GM10266 (cell line): ENCODE measurements around the gene SDK1.

Experiments used
- DNase-seq: peaks from one replicate; pipeline ENCODE4 v3.0.0; 2012; ENCODE audit errors: extremely low spot score
- TF ChIP-seq, protein P1 (sequence below): IDR thresholded peaks from 2 replicates; pipeline ENCODE4 v1.5.1; 2012; ENCODE audit warnings: mild to moderate bottlenecking, low read depth; ENCODE audit not compliant: control insufficient read depth, insufficient read depth; ENCODE audit errors: missing control alignments

Gene SDK1

DNA sequence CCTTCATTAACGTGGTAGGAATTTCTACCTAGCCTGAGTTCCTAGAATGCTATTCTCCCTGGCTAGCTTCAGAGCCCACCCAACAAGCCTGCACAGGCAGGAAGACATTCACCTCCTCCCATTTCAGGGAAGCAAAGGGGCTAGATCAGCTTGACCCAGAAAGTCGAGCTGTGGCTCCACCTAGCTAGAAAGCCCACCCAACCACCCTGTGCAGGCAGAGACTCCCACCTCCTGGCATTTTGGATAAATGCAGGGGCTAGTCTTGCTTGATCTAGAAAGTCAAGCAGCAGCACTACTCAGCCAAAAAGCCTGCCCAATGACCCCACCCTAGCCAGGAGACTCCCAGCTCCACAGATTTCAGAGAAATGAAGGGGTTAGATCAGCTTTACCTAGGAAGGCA is 479.5 kb downstream of the SDK1 start:
- TF ChIP-seq, protein P1, sequence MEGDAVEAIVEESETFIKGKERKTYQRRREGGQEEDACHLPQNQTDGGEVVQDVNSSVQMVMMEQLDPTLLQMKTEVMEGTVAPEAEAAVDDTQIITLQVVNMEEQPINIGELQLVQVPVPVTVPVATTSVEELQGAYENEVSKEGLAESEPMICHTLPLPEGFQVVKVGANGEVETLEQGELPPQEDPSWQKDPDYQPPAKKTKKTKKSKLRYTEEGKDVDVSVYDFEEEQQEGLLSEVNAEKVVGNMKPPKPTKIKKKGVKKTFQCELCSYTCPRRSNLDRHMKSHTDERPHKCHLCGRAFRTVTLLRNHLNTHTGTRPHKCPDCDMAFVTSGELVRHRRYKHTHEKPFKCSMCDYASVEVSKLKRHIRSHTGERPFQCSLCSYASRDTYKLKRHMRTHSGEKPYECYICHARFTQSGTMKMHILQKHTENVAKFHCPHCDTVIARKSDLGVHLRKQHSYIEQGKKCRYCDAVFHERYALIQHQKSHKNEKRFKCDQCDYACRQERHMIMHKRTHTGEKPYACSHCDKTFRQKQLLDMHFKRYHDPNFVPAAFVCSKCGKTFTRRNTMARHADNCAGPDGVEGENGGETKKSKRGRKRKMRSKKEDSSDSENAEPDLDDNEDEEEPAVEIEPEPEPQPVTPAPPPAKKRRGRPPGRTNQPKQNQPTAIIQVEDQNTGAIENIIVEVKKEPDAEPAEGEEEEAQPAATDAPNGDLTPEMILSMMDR: no peak
- no peak for DNase-seq

DNA sequence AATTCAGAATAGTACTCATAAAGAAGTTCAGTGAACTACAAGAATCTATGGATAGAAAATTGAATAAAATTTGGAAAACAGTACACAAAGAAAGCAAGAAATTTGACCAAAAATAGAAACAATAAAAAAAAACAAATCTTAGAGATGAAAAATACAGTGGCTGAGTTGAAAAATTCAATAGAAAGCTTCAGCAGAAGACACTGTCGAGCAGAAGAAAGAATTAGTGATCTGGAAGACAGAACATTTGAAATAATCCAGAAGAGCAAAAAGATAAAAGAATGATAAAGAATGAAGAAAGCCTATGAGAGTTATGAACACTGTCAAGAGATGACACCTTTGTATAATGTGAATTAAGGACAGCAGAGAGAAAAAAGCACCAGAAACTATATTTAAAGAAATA is 480.6 kb downstream of the SDK1 start:
- no peak for DNase-seq
- TF ChIP-seq, protein P1: no peak

DNA sequence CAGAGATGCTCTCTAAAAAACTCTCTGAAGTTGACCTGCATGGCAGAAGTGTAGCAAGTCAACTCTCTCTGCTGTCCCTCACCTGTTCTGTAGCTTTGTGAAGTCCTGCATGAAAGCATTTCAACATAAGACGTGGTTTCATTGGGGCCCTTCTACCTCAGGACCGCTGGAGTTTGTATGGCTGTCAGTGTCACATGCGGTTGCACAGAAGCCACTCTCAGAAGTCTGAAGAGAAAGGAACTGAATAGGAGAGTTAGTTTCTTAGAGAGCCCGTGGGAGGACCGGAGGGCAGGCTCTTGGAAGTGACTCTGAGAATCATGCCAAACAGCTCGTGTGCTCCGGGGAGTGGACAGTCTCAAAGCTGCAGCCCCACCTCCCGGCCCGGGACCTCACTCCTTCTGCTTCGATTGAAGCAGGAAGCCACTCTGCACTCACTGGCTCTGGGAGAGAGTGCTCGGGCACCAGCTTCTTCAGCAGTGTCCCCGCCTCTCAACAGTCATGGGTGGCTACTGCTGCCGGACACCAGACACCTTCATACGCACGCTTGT is 486.7 kb downstream of the SDK1 start:
- TF ChIP-seq, protein P1: no peak
- DNase-seq: no peak

DNA sequence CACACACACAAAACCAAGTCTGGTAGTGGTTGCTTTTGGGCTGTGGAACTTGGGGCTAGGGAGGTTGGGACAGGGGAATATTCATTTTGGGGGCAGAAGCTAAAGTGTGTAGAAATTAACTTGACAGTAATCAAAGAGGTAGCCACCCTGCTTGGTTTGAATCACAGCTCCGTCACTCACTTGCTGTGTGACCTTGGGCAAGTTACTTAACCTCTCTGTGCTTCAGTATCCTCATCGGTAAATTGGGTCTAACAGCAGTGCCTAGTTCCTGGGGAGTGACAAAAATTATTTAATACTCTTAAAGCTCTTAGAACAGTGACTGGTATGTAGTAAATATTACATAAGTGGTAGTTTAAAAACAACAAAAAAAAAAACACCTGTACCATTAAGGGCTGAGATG is 489.8 kb downstream of the SDK1 start:
- TF ChIP-seq, protein P1: no peak
- DNase-seq: no peak

DNA sequence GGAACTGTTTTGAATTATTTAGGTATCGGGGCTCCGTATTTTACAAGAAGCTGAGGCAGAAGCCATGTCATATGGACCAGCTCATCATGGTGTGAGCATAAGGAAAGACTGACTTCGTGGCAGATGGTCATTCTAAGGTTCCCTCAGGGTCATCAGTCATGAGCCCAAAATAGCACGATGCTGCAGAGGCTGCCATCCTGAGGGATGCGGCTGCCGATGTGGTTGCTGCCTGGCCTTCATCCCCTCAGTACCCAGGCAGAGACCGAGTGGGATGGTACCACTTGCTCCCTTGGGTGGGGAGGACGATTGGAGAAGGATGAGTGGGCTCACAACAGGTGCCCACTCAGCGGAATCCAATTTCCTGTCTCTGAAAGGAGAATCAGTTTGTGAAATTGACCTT is 490.3 kb downstream of the SDK1 start:
- no peak for DNase-seq
- TF ChIP-seq, protein P1: no peak

GRCh38 chr7:3795141-3795540 is 494.1 kb downstream of the SDK1 start:
- no peak for DNase-seq
- TF ChIP-seq, protein P1: no peak

DNA sequence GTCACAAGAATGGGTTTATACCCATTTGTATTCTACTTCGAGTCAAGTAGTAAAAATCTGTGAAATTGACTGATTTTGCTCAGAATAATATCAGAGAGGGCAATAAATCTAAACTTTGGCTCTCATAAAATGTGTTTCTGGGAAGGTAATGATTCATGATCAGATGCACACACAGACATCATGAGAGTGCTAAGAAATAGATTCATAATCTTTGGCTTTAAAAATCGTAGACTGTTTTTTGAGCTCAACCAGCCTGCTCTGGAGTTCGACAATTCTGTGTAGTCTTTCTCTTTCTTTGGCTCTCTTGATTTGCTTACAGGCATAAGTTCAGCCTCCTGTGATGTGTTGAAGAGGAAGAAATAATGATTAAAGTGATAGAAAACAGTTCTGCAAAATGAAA is 494.7 kb downstream of the SDK1 start:
- TF ChIP-seq, protein P1: no peak
- no peak for DNase-seq
